ENCODE data around the gene LARP4B. TPM values are rescaled to one million over a fixed set of nuclear protein-coding genes. Genes with fewer than 3 reads are reported as not detected.
"Not testable (repeated sequence)": the region's sequence is repeated elsewhere in the genome, so short reads cannot be mapped to it uniquely, and the experiment has no call there.

The LARP4B gene
- total RNA-seq, 2 donors from 2014 or later, result 130 to 242 TPM

GRCh38 chr10:947881-948280 is 16.4 kb upstream of the LARP4B start:
- Mint-ChIP-seq H3K4me1 (ENCODE audit: low read depth in 2 of 2) (peaks cover 0 to 4% of the 10 kb centered on the region in 2 donors), H3K27ac (no peak overlapping the region), H3K27me3 (peaks cover 6 to 9% of the 10 kb centered on the region in 2 donors), H3K9me3 (no peaks in the 10 kb centered on the region), H3K4me3 (no peak overlapping the region), H3K36me3 (no peaks in the 10 kb centered on the region)
- ATAC-seq, result no peak
- DNase-seq (ENCODE audit: low spot score), result no peak

GRCh38 chr10:947051-947450 is 15.5 kb upstream of the LARP4B start:
- peaks cover 0 to 4% of the 10 kb centered on the region in 2 donors for H3K4me1 Mint-ChIP-seq (ENCODE audit: low read depth in 2 of 2)
- DNase-seq (ENCODE audit: low spot score) (no peak), ATAC-seq (no peak)
- H3K36me3 Mint-ChIP-seq, result no peaks in the 10 kb centered on the region
- peaks cover 6 to 9% of the 10 kb centered on the region in 2 donors for H3K27me3 Mint-ChIP-seq
- H3K27ac Mint-ChIP-seq, result no peak overlapping the region
- H3K4me3 Mint-ChIP-seq, result no peak overlapping the region
- no peaks in the 10 kb centered on the region for H3K9me3 Mint-ChIP-seq

GRCh38 chr10:945778-946177 is 14.3 kb upstream of the LARP4B start:
- no peak for DNase-seq (ENCODE audit: low spot score)
- H3K36me3 Mint-ChIP-seq, result no peaks in the 10 kb centered on the region
- peaks cover 4 to 9% of the 10 kb centered on the region in 2 donors for H3K27me3 Mint-ChIP-seq
- no peak for ATAC-seq
- no peak overlapping the region for H3K4me3 Mint-ChIP-seq
- no peaks in the 10 kb centered on the region for H3K9me3 Mint-ChIP-seq
- no peak overlapping the region for H3K27ac Mint-ChIP-seq
- H3K4me1 Mint-ChIP-seq (ENCODE audit: low read depth in 2 of 2), result peaks cover 0 to 4% of the 10 kb centered on the region in 2 donors

GRCh38 chr10:944034-944831 is 12.7 kb upstream of the LARP4B start:
- Mint-ChIP-seq H3K27me3 (no peaks in the 10 kb centered on the region), H3K27ac (peak overlapping the region in 1 of 2 donors; percentile 44), H3K9me3 (no peaks in the 10 kb centered on the region), H3K36me3 (no peaks in the 10 kb centered on the region), H3K4me1 (ENCODE audit: low read depth in 2 of 2) (peaks cover 0 to 4% of the 10 kb centered on the region in 2 donors), H3K4me3 (no peak overlapping the region)
- peak in 1 of 2 donors; percentile 41 for ATAC-seq
- DNase-seq (ENCODE audit: low spot score), result no peak

GRCh38 chr10:943334-944033 is 12.0 kb upstream of the LARP4B start:
- peaks cover 0 to 4% of the 10 kb centered on the region in 2 donors for H3K4me1 Mint-ChIP-seq (ENCODE audit: low read depth in 2 of 2)
- H3K4me3 Mint-ChIP-seq, result no peak overlapping the region
- no peaks in the 10 kb centered on the region for H3K9me3 Mint-ChIP-seq
- no peaks in the 10 kb centered on the region for H3K27me3 Mint-ChIP-seq
- no peak overlapping the region for H3K27ac Mint-ChIP-seq
- ATAC-seq, result no peak
- no peaks in the 10 kb centered on the region for H3K36me3 Mint-ChIP-seq
- no peak for DNase-seq (ENCODE audit: low spot score)

- no peak for ATAC-seq
- H3K9me3 Mint-ChIP-seq, result no peaks in the 10 kb centered on the region
- no peak overlapping the region for H3K27ac Mint-ChIP-seq
- no peaks in the 10 kb centered on the region for H3K4me1 Mint-ChIP-seq (ENCODE audit: low read depth in 2 of 2)
- H3K27me3 Mint-ChIP-seq, result no peaks in the 10 kb centered on the region
- no peak for DNase-seq (ENCODE audit: low spot score)
- H3K4me3 Mint-ChIP-seq, result no peak overlapping the region
- no peaks in the 10 kb centered on the region for H3K36me3 Mint-ChIP-seq
Observed at GRCh38 chr10:938941-939678, 7.6 kb upstream of the LARP4B start.

GRCh38 chr10:934746-935406 is 3.4 kb upstream of the LARP4B start:
- no peak for ATAC-seq
- no peak overlapping the region for H3K4me3 Mint-ChIP-seq
- peaks cover 8 to 12% of the 10 kb centered on the region in 2 donors for H3K4me1 Mint-ChIP-seq (ENCODE audit: low read depth in 2 of 2)
- H3K27me3 Mint-ChIP-seq, result no peaks in the 10 kb centered on the region
- H3K36me3 Mint-ChIP-seq, result peaks cover 6% of the 10 kb centered on the region
- no peak for DNase-seq (ENCODE audit: low spot score)
- H3K9me3 Mint-ChIP-seq, result no peaks in the 10 kb centered on the region
- H3K27ac Mint-ChIP-seq, result peak overlapping the region; percentile 17 to 84

GRCh38 chr10:934165-934564 is 2.7 kb upstream of the LARP4B start:
- Mint-ChIP-seq H3K4me1 (ENCODE audit: low read depth in 2 of 2) (peaks cover 13 to 18% of the 10 kb centered on the region in 2 donors), H3K27ac (peak overlapping the region; percentile 84 to 93)
- H3K9me3 Mint-ChIP-seq; H3K27me3 Mint-ChIP-seq; ATAC-seq; DNase-seq (ENCODE audit: low spot score); H3K4me3 Mint-ChIP-seq; H3K36me3 Mint-ChIP-seq: not testable (repeated sequence)

- peak overlapping the region; percentile 84 to 93 for H3K27ac Mint-ChIP-seq
- peaks cover 17 to 23% of the 10 kb centered on the region in 2 donors for H3K4me1 Mint-ChIP-seq (ENCODE audit: low read depth in 2 of 2)
- H3K9me3 Mint-ChIP-seq, result no peaks in the 10 kb centered on the region
- DNase-seq (ENCODE audit: low spot score) (no peak), ATAC-seq (no peak)
- peak overlapping the region; percentile 81 for H3K4me3 Mint-ChIP-seq
- H3K36me3 Mint-ChIP-seq, result peaks cover 6% of the 10 kb centered on the region
- no peaks in the 10 kb centered on the region for H3K27me3 Mint-ChIP-seq
Observed at GRCh38 chr10:932589-932988, 1.1 kb upstream of the LARP4B start.

GRCh38 chr10:930625-931325 is 730 bp downstream of the LARP4B start:
- Mint-ChIP-seq H3K9me3 (no peaks in the 10 kb centered on the region), H3K27ac (peak overlapping the region; percentile 87 to 97), H3K4me3 (peak overlapping the region; percentile 95), H3K4me1 (ENCODE audit: low read depth in 2 of 2) (peaks cover 29% of the 10 kb centered on the region in 2 donors), H3K36me3 (peaks cover 6% of the 10 kb centered on the region), H3K27me3 (no peaks in the 10 kb centered on the region)
- ATAC-seq (no peak), DNase-seq (ENCODE audit: low spot score) (peak; percentile 66)

- peaks cover 29% of the 10 kb centered on the region in 2 donors for H3K4me1 Mint-ChIP-seq (ENCODE audit: low read depth in 2 of 2)
- H3K36me3 Mint-ChIP-seq, result peaks cover 6% of the 10 kb centered on the region
- DNase-seq (ENCODE audit: low spot score) (no peak), ATAC-seq (no peak)
- peak overlapping the region; percentile 95 for H3K4me3 Mint-ChIP-seq
- H3K27me3 Mint-ChIP-seq, result no peaks in the 10 kb centered on the region
- peak overlapping the region; percentile 87 to 97 for H3K27ac Mint-ChIP-seq
- no peaks in the 10 kb centered on the region for H3K9me3 Mint-ChIP-seq
Observed at GRCh38 chr10:929960-930624, 1.4 kb downstream of the LARP4B start.

- Mint-ChIP-seq H3K36me3 (peaks cover 6% of the 10 kb centered on the region), H3K4me3 (no peak overlapping the region), H3K4me1 (ENCODE audit: low read depth in 2 of 2) (peaks cover 40 to 45% of the 10 kb centered on the region in 2 donors), H3K27me3 (no peaks in the 10 kb centered on the region), H3K9me3 (no peaks in the 10 kb centered on the region), H3K27ac (no peak overlapping the region)
- ATAC-seq, result no peak
- no peak for DNase-seq (ENCODE audit: low spot score)
Observed at GRCh38 chr10:927131-927530, 4.4 kb downstream of the LARP4B start.

All from natural killer cell treated with Interleukin-12 subunit alpha and Interleukin-12 subunit beta and Interleukin-15 and Interleukin-18, amount 100 ng/mL, for 72 hours (primary cell).